ENCODE data around the gene YWHAQ. TPM values are rescaled to one million over a fixed set of nuclear protein-coding genes. Genes with fewer than 3 reads are reported as not detected.

Gene YWHAQ
- 688 to 828 TPM (median 710 TPM) in 5 replicates for total RNA-seq (2022; extraction: Qiagen RNA extraction; ENCODE audit: low read depth)

GRCh38 chr2:9630736-9631552 is at the start of gene YWHAQ:
TSS of gene YWHAQ (minus strand) at chr2:9630997. CDS start at chr2:9630452, 545 bp downstream.

GRCh38 chr2:9555297-9556120 is 75.3 kb downstream of the YWHAQ start, which contains the start of gene ADAM17:
TSS of gene ADAM17 (minus strand) at chr2:9555830. CDS start at chr2:9555605, 225 bp downstream.

Other genes starting within 250 kb of the YWHAQ start
- 149 to 183 TPM (median 158 TPM) in 5 replicates for gene ITGB1BP1, start 207.5 kb downstream of the YWHAQ start, total RNA-seq (2022; extraction: Qiagen RNA extraction; ENCODE audit: low read depth)
- 45.3 to 62.5 TPM (median 51.6 TPM) in 5 replicates for gene CPSF3, start 207.3 kb downstream of the YWHAQ start, total RNA-seq (2022; extraction: Qiagen RNA extraction; ENCODE audit: low read depth)
- gene IAH1, start 156.4 kb downstream of the YWHAQ start, total RNA-seq (2022; extraction: Qiagen RNA extraction; ENCODE audit: low read depth), result 80.2 to 100 TPM (median 95.3 TPM) in 5 replicates
- 22.4 to 38.9 TPM (median 29.8 TPM) in 5 replicates for gene ADAM17, start 75.2 kb downstream of the YWHAQ start, total RNA-seq (2022; extraction: Qiagen RNA extraction; ENCODE audit: low read depth)
- gene TAF1B, start 212.5 kb upstream of the YWHAQ start, total RNA-seq (2022; extraction: Qiagen RNA extraction; ENCODE audit: low read depth), result 19.7 to 52.3 TPM (median 26.0 TPM) in 5 replicates